HCT116 (cell line): ENCODE results near the gene C15orf40. TPM values are rescaled to one million over a fixed set of nuclear protein-coding genes. Genes with fewer than 3 reads are reported as not detected.

Source experiments
- ATAC-seq: fragments of 200-7000 bp; cut with Tn5 transposase; 2 replicates; pipeline ENCODE4 v1.9.1; 2020; ENCODE audit warnings: mild to moderate bottlenecking, moderate library complexity
- BruUV-seq: library from RNA; stranded (reverse); fragments of 400-500 nt; replicated peaks from 2 replicates; lab custom pipeline; 2021; lab: Mats Ljungman, UMichigan
- CTCF ChIA-PET: fragments of 300-600 bp; sonication (Branson Sonifier 250); formaldehyde crosslinking; loops from one replicate; lab custom pipeline; 2021; ENCODE audit warnings: antibody characterized with exemption; lab: Charles Lee
- POLR2A ChIA-PET: fragments of 300-600, 350-600 bp; sonication (Branson Sonifier 250); formaldehyde crosslinking; loops from one replicate; lab custom pipeline; 2021; ENCODE audit warnings: antibody characterized with exemption; lab: Charles Lee
- RAD21 ChIA-PET, 2 experiments: fragments of 300-600 bp; sonication (Branson Sonifier 250); formaldehyde crosslinking; loops; one replicate each; lab custom pipeline; 2023; ENCODE audit warnings: low total read pairs in 2 of 2; ENCODE audit not compliant: uncharacterized antibody in 2 of 2, unreplicated experiment in 2 of 2, low non-redundant PET in 1 of 2; lab: Charles Lee
- DNase-seq: peaks from one replicate; pipeline ENCODE4 v3.0.0-alpha.2; 2010; ENCODE audit warnings: low read depth, low spot score
- H2AFZ ChIP-seq: fragments of 200-600 bp; shearing (Covaris generic), sonication (generic); 2 replicates; pipeline ENCODE4 v1.6.1; 2017; ENCODE audit warnings: low read depth, mixed run types, mixed read lengths, antibody characterized with exemption, low read length; ENCODE audit not compliant: poor library complexity, severe bottlenecking
- H3K27ac ChIP-seq: 2 replicates; pipeline ENCODE4 v1.5.1; 2012; ENCODE audit warnings: low read depth, low read length
- H3K27me3 ChIP-seq: fragments of 200-600 bp; sonication (generic); 2 replicates; pipeline ENCODE4 v1.6.1; 2016; ENCODE audit warnings: mixed run types, low read length, mixed read lengths; ENCODE audit not compliant: insufficient read depth
- H3K36me3 ChIP-seq, 2 experiments: fragments of 200-500 bp in 1 of 2; fragments of 200-600 bp in 1 of 2; sonication (Bioruptor generic) in 1 of 2; sonication (generic) in 1 of 2; 2 replicates each; pipeline versions ENCODE4 v1.5.1 to v1.6.1; 2014 to 2016; ENCODE audit warnings: low read length in 2 of 2, inconsistent platforms in 1 of 2, mixed read lengths in 1 of 2, mixed run types in 1 of 2; ENCODE audit not compliant: insufficient read depth in 2 of 2, control insufficient read depth in 1 of 2
- H3K4me1 ChIP-seq, 2 experiments: fragments of 200-600 bp in 1 of 2; sonication (generic) in 1 of 2; 2 replicates each; pipeline versions ENCODE4 v1.5.1 to v1.6.1; 2012 to 2017; ENCODE audit warnings: low read length in 2 of 2, inconsistent platforms in 1 of 2, mild to moderate bottlenecking in 1 of 2, mixed read lengths in 1 of 2, mixed run types in 1 of 2, moderate library complexity in 1 of 2; ENCODE audit not compliant: insufficient read depth in 2 of 2, control insufficient read depth in 1 of 2
- H3K4me2 ChIP-seq: fragments of 200-600 bp; sonication (generic); 2 replicates; pipeline ENCODE4 v1.6.1; 2017; ENCODE audit warnings: mixed run types, low read length, mixed read lengths
- H3K4me3 ChIP-seq, 2 experiments: fragments of 200-600 bp in 1 of 2; sonication (generic) in 1 of 2; replicated peaks in 1 of 2; 2 replicates each; pipeline ENCODE4 v1.5.1; 2011 to 2016; ENCODE audit warnings: low read length in 2 of 2, control low read depth in 1 of 2, low read depth in 1 of 2, mild to moderate bottlenecking in 1 of 2, mixed read lengths in 1 of 2, mixed run types in 1 of 2
- H3K79me2 ChIP-seq: fragments of 200-600 bp; sonication (generic); 2 replicates; pipeline ENCODE4 v1.6.1; 2017; ENCODE audit warnings: mild to moderate bottlenecking, mixed run types, low read length, moderate library complexity, mixed read lengths; ENCODE audit not compliant: insufficient read depth
- H3K9ac ChIP-seq: fragments of 200-600 bp; sonication (generic); 2 replicates; pipeline ENCODE4 v1.6.1; 2016; ENCODE audit warnings: low read length, mixed read lengths
- H3K9me2 ChIP-seq: fragments of 200-600 bp; sonication (generic), shearing (Covaris generic); 2 replicates; pipeline ENCODE4 v1.6.1; 2017; ENCODE audit warnings: mixed run types, mild to moderate bottlenecking, moderate library complexity; ENCODE audit not compliant: insufficient read depth
- H3K9me3 ChIP-seq, 2 experiments: fragments of 200-500 bp in 1 of 2; fragments of 200-600 bp in 1 of 2; sonication (Bioruptor generic) in 1 of 2; sonication (generic) in 1 of 2; 2 replicates each; pipeline ENCODE4 v1.6.1; 2014 to 2017; ENCODE audit warnings: low read length in 2 of 2, mixed read lengths in 2 of 2, inconsistent platforms in 1 of 2, low read depth in 1 of 2, mild to moderate bottlenecking in 1 of 2, mixed run types in 1 of 2, moderate library complexity in 1 of 2; ENCODE audit not compliant: control insufficient read depth in 1 of 2, insufficient read depth in 1 of 2
- H4K20me1 ChIP-seq: fragments of 200-600 bp; sonication (generic), shearing (Covaris generic); 2 replicates; pipeline ENCODE4 v1.6.1; 2017; ENCODE audit warnings: mixed run types, mild to moderate bottlenecking, moderate library complexity; ENCODE audit not compliant: insufficient read depth
- CTCF ChIP-seq, 3 experiments: fragments of 200-600 bp in 1 of 3; sonication (generic) in 1 of 3; IDR thresholded peaks in 2 of 3; conservative IDR thresholded peaks in 1 of 3; 2 replicates each; pipeline ENCODE4 v1.5.1; 2012 to 2017; ENCODE audit warnings: low read depth in 2 of 3, low read length in 2 of 3, antibody characterized with exemption in 1 of 3, borderline replicate concordance in 1 of 3, control low read depth in 1 of 3, mild to moderate bottlenecking in 1 of 3, mixed read lengths in 1 of 3, mixed run types in 1 of 3, moderate library complexity in 1 of 3; ENCODE audit not compliant: insufficient read depth in 1 of 3
- EGR1 ChIP-seq: IDR thresholded peaks from 2 replicates; pipeline ENCODE4 v1.6.1; 2012; ENCODE audit warnings: low read depth
- FOSL1 ChIP-seq: IDR thresholded peaks from 2 replicates; pipeline ENCODE4 v1.6.1; 2012; ENCODE audit warnings: low read depth
- RAD21 ChIP-seq: IDR thresholded peaks from 2 replicates; pipeline ENCODE4 v1.6.1; 2012; ENCODE audit warnings: low read depth, mild to moderate bottlenecking
- SP1 ChIP-seq: IDR thresholded peaks from 2 replicates; pipeline ENCODE4 v1.6.1; 2012; ENCODE audit warnings: low read depth
- YY1 ChIP-seq: IDR thresholded peaks from 2 replicates; pipeline ENCODE4 v1.6.1; 2011; ENCODE audit warnings: low read length, low read depth, moderate library complexity, mild to moderate bottlenecking; ENCODE audit not compliant: insufficient replicate concordance; ENCODE audit errors: extremely low read depth
- ZBTB33 ChIP-seq: IDR thresholded peaks from 2 replicates; pipeline ENCODE4 v1.6.1; 2011; ENCODE audit warnings: mild to moderate bottlenecking, low read length, moderate library complexity; ENCODE audit not compliant: insufficient replicate concordance; ENCODE audit errors: extremely low read depth
- ZFX ChIP-seq: fragments of 450-650 bp; IDR thresholded peaks from 2 replicates; pipeline ENCODE4 v1.6.1; 2017
- ZNF274 ChIP-seq: fragments of 200-500 bp; sonication (Bioruptor generic); IDR thresholded peaks from 2 replicates; pipeline ENCODE4 v1.6.1; 2014; ENCODE audit warnings: mild to moderate bottlenecking, low read depth, low read length, inconsistent platforms
- intact Hi-C: fragments of 100-400 bp; cut with micrococcal nuclease; formaldehyde crosslinking; loops from 2 replicates; pipeline ENCODE4 v1.10.0; 2022
- total RNA-seq: library from RNA; stranded (reverse); gene quantifications from one replicate; pipeline ENCODE4 v1.2.1, GENCODE V29; 2021; ENCODE audit not compliant: unreplicated experiment

The C15orf40 gene
- total RNA-seq, 1 experiment from 2014 or later: 26.0 TPM

- Histone ChIP-seq H3K27me3 (no peaks in the 10 kb centered on the region), H3K9ac (no peak overlapping the region), H3K4me1 (peaks cover 0 to 6% of the 10 kb centered on the region in 2 experiments; a peak in 3 of 4 replicates), H3K9me3 (no peaks in the 10 kb centered on the region)
- CTCF ChIA-PET: no interaction called here
- no peak for ATAC-seq
- TF ChIP-seq YY1 (no peak), FOSL1 (no peak), SP1 (no peak), CTCF (IDR thresholded peaks at IDR 0.05 in 2 of 3, conservative IDR thresholded peaks at IDR 0.05 in 1 of 3; ENCODE audit: borderline replicate concordance in 1 of 3, insufficient read depth in 1 of 3, low read depth in 2 of 3, low read length in 2 of 3) (no peak), ZFX (no peak), ZBTB33 (no peak), ZNF274 (no peak), EGR1 (no peak), RAD21 (no peak)
- TF ChIP-seq, all 23 proteins: peak for 0
- H2AFZ ChIP-seq: no peak overlapping the region
- no TSS peak for BruUV-seq
- H4K20me1 ChIP-seq: 0 out of 2 replicates have a peak, but pooled peaks cover 3% of the 10 kb centered on the region
- H3K27ac ChIP-seq: no peak overlapping the region
- intact Hi-C loops: no loop called here
- ChIA-PET RAD21 (no interaction called here), POLR2A (no interaction called here)
- no peak for DNase-seq
- H3K36me3 ChIP-seq: peaks cover 28 to 31% of the 10 kb centered on the region in 2 experiments; a peak in 3 of 4 replicates
- H3K4me2 ChIP-seq: no peak overlapping the region
- no peak overlapping the region for H3K4me3 ChIP-seq
- no peaks in the 10 kb centered on the region for H3K9me2 ChIP-seq
- H3K79me2 ChIP-seq: peaks cover 14% of the 10 kb centered on the region; the same call in 1 of the 2 replicates
These were observed 5.5 kb upstream of the C15orf40 start for GRCh38 chr15:83016906-83017305.
